Astrocyte of the spinal cord (primary cell): ENCODE data around the gene BNC2.
"Not testable (repeated sequence)": the region's sequence is repeated elsewhere in the genome, so short reads cannot be mapped to it uniquely, and the experiment has no call there.

Experiments
- DNase-seq: peaks from one replicate; pipeline ENCODE4 v3.0.0; 2011; ENCODE audit warnings: low read depth, low spot score
- H3K4me3 ChIP-seq: 2 replicates; pipeline ENCODE4 v1.5.1; 2011; ENCODE audit warnings: low read depth, mild to moderate bottlenecking, low read length, moderate library complexity
- CTCF ChIP-seq: IDR thresholded peaks from 2 replicates; pipeline ENCODE4 v1.5.1; 2012; ENCODE audit warnings: low read depth, mild to moderate bottlenecking, low read length, inconsistent platforms
- in situ Hi-C: cut with HindIII; loops from 2 replicates; pipeline ENCODE4 v1.10.0; 2017; ENCODE audit warnings: low sequenced_read_pairs

The BNC2 gene

GRCh38 chr9:16870596-16871335 lies at the start of gene BNC2:
TSS of gene BNC2 (minus strand) at chr9:16870670. CDS start at chr9:16870648, 22 bp downstream.
- peak; percentile 70 for DNase-seq
- H3K4me3 ChIP-seq = peak within 1 kb of the TSS; percentile 54
- TF ChIP-seq CTCF = peak; percentile 17
- in situ Hi-C loops = no loop called here

- TF ChIP-seq CTCF = no peak
- no peak overlapping the region for H3K4me3 ChIP-seq
- DNase-seq = no peak
- in situ Hi-C loops = no loop called here
These were observed 48.5 kb upstream of the BNC2 start for GRCh38 chr9:16918920-16919319.

GRCh38 chr9:16915126-16915831 lies 44.8 kb upstream of the BNC2 start:
- in situ Hi-C loops = no loop called here
- no peak overlapping the region for H3K4me3 ChIP-seq
- no peak for TF ChIP-seq CTCF
- DNase-seq = no peak

- no peak overlapping the region for H3K4me3 ChIP-seq
- peak; percentile 18 for DNase-seq
- in situ Hi-C loops = no loop called here
- no peak for TF ChIP-seq CTCF
These were observed 41.7 kb upstream of the BNC2 start for GRCh38 chr9:16912197-16912596.

GRCh38 chr9:16908206-16908605 lies 37.7 kb upstream of the BNC2 start:
- DNase-seq, H3K4me3 ChIP-seq, in situ Hi-C loops: not testable (repeated sequence)

GRCh38 chr9:16904655-16905054 lies 34.2 kb upstream of the BNC2 start:
- no peak for DNase-seq
- TF ChIP-seq CTCF = no peak
- in situ Hi-C loops = no loop called here
- H3K4me3 ChIP-seq = no peak overlapping the region

- H3K4me3 ChIP-seq = no peak overlapping the region
- DNase-seq = no peak
- TF ChIP-seq CTCF = no peak
- in situ Hi-C loops = no loop called here
These were observed 31.1 kb upstream of the BNC2 start for GRCh38 chr9:16901590-16901989.
